NK-92 (cell line): ENCODE measurements around the gene NSFL1C.
"Not testable (repeated sequence)": the region's sequence is repeated elsewhere in the genome, so short reads cannot be mapped to it uniquely, and the experiment has no call there.

Source experiments
- DNase-seq: peaks from one replicate; lab custom pipeline; 2025; ENCODE audit not compliant: unreplicated experiment; lab: John Stamatoyannopoulos, UW

The NSFL1C gene

DNA sequence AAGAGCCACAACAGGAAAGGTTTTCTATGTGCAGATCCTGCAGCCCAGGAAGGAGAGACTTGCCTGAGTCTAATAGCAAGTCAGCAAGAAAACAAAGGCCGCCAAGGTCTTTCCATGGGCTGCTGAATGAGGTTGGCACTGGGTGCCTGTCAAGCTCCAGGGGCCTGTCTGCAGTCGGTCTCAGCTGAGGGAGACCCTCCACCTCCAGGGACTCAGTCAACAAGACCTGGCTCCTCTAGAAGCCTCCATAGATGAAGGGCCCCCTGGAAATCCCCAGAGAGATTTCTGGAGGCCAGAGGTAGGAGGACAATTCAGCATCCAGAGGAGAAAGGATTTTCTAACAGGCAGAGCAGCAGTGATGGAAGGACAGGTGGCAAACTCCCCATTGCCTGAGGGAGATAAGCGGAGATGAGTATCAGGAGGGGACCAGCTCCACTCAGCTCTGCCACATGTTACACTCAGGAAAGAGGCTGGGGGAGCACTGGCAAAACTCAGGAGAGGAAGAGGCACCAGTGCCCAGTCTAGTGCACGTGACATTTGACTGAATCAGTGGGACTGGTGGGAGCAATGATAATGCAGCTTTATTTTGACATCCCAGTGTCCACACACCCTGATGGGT, 40.3 kb downstream of the NSFL1C start:
- DNase-seq: no peak

DNA sequence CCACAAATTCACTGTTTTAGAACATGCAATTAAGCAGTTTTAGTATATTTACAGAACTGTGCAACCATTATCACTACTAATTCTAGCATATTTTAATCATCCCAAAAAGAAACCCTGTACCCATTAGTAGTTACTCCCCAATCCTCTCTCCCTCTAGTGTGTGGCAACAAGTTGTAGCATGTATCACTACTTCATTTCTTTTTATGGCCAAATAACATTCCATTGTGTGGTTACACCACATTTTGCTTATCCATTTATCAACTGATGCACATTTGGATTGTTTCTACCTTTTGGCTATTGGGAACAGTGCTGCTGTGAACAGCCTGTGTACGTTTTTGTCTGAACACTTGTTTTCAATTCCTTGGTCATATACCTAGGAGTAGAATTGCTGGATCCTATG, 42.3 kb downstream of the NSFL1C start:
- no peak for DNase-seq

DNA sequence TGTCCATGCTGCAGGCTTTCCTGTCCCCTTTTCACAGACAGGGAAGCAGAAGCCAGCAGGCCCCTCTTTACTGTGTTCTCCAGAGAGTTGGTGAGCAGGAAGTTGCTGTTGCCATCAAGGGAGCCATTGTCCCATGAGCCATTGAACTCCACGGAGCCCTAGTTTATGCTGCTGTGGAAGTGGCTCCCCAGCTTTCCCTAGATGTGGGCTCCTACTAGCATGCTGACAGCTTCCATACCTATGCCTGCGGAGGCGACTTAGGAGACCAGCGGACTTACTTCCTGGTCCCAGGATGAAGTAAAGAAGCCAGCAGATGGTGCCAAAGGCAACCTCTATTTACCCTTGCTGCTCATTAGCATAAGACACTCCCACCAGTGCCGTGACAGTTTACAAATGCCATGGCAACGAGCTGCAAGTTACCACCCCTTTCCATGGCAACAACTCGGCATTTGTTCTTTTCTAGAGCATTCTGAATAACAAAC, 43.0 kb downstream of the NSFL1C start:
- DNase-seq: no peak

DNA sequence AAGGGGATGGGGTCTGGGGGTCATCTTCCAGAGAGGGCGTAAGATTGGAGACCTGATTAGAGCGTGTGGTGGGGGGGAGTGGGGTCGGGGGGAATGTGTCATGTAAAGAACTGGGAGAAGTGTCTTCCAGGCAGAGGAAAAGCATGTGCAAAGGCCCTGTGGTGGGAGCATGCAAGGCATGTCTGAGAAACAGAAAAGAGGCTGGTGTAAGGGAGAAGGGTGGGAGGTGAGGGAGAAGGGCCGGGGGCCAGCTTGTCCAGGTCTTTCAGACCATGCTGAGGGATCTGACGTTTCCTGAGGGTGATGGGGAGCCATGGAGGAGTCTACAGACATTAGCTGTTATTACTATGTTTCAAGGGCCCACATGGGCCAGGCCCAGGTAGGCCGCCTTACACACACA, 43.4 kb downstream of the NSFL1C start:
- DNase-seq: no peak

- DNase-seq: no peak
Measured at GRCh38 chr20:1422753-1423152, 43.9 kb downstream of the NSFL1C start.

GRCh38 chr20:1420066-1420465, 46.6 kb downstream of the NSFL1C start:
- no peak for DNase-seq

- DNase-seq: no peak
Measured at GRCh38 chr20:1418350-1418749, 48.3 kb downstream of the NSFL1C start.

DNA sequence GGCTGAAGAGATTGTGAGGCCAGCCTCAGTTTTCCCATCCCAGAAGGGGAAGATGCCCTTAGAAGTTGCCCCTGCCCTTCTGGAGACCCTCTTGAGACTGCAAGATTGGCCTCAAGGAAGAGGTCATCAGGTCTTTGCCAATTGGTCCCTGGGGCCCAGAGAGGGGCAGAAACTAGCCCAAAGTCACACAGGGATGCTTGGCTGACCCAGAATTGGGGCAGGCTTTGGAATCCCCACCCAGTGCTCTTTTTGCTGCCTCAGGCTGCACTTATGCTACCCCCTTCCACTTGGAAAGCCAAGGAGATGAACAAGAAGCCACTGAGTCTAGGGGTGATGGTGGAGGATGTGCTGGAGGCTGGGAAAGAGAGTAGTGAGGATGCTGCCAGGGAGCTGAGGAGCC, 48.9 kb downstream of the NSFL1C start:
- DNase-seq: no peak

DNA sequence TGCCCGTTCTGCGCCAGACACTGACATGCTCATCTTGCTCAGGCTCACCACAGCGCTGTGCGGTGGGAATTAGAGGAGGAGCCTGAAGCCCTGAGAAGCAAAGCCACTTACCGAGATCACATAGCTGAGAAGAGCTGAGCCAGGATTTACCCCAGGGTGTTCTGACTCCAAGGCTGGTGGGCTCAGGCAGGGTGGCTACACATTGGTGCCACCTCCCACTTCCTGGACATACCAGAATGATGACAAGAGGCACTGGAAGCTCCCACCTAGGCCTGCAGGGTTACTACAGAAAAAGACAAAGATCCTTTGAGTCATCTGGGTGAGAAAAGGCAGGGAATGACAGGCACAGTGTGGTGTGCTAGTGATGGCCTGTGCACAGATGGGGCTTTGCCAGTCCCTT, 49.4 kb downstream of the NSFL1C start:
- DNase-seq: no peak

- no peak for DNase-seq
Measured at GRCh38 chr20:1415667-1416468, 50.8 kb downstream of the NSFL1C start.

- DNase-seq: no peak
Measured at GRCh38 chr20:1414982-1415381, 51.7 kb downstream of the NSFL1C start.

DNA sequence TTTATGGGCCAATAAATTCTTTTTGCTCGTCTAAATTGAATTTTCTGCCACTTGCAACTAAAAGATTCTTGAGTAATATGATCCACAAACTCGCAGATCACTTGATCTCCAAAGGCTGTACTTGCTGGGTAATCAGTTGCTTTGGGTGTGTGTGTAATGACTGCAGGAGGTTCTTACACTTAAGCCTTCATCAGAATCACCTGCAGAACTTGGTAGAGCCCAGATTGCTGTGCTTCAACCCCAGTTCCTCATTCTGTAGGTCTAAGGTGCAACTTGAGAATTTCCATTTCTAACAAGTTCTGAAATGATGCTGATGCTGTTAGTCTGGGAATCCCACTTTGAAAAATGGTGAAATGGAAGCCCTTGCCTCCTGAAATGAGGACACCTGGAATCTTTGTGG, 60.8 kb downstream of the NSFL1C start:
- DNase-seq: no peak

DNA sequence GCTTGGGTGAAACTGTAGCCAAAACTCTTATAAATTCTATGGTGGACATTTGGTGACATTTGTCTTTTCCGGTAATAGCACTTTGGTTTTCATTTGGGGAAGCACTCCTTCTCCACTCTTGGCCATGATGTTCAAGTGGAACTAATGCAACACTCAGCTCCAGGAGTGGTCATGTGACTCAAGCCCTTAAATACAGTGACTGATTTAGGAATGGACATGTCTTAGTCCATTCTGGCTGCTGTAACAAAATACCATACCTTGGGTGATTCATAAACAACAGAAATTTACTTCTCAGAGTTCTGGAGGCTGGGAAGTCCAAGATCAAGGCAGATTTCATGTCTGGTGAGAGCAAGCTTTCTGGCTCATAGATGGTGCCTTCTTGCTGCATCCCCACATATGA, 63.0 kb downstream of the NSFL1C start:
- no peak for DNase-seq

DNA sequence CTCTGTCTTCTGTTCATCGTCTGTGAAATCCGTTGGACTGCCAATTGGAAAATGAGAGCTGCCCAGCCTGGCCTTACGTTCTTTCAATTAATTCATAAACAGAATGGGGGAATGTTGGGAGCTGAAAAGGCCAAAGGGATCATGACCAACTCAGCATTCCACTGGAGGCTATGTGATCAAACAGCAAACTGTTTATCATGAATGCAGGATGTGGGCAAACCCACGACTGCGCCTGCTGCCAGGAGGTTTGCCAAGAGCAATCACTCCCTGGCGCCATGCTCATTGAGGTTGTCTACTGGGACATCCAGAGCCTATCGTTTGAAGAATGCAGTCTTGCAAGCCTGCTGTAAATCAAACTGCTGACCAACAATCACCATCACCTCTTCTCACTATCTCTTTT, 64.5 kb downstream of the NSFL1C start:
- DNase-seq: no peak

- no peak for DNase-seq
Measured at GRCh38 chr20:1401451-1401907, 65.2 kb downstream of the NSFL1C start.

DNA sequence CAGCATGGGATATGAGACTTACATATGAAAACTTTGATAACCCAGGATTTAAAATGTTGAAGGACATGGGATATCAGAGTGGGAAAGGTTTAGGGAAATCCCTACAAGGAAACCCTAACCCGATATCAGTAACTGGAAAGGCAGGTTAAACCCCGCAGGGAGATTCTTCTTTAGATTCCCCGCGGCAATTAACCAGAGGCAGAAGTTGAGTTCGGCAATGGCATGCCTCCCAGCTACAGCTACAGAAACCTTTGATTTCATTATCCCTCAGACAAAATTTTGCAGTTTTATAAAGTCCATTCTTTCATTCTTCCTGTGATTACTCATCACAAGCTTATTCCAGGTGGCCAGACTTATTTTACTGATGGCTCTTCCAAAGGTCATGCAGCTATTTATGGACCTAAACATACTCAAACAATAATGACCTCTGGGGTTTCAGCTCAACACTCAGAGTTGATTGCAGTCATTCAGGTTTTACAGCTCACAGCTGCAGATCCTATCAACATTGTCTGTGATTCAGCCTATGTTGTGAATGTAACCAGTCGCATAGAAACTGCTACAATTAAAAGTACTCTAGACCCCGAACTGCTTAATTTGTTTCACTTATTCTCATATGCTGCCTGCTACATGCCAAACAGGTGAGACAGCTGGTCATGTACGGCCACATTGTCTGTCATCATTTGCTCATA, 66.8 kb downstream of the NSFL1C start:
- not testable (repeated sequence) for DNase-seq

DNA sequence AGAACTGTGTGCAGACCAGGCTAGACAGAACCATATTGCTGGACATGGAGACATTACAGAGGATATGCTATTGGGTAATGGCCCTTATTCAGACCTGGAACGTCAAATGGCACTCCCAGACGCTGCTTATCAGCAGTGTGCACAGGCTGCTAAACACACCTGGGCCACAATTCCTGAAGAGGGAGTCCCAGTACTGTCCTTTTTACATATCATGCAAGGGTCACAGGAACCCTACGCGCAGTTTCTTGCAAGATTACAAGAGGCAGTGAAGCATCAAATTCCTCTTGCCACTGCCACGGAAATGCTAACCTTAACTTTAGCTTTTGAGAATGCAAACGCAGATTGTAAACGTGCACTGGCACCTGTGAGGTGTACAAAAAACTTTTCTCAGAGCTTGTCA, 68.5 kb downstream of the NSFL1C start:
- DNase-seq: not testable (repeated sequence)

GRCh38 chr20:1397710-1398109, 68.9 kb downstream of the NSFL1C start:
- DNase-seq: no peak

DNA sequence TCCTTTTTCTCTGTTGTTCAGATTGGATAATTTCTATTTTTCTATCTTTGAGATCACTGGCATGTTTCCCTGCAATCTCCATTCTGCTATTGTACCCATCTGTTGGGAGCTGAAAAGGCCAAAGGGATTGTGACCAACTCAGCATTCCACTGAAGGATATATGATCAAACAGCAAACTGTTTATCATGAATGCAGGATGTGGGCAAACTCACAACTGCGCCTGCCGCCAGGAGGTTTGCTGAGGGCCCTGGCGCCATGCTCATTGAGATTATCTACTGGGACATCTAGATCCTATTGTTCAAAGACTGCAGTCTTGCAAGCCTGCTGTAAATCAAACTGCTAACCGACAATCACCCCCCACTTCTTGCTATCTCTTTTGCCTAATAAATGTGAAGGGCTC, 69.9 kb downstream of the NSFL1C start:
- DNase-seq: no peak

DNA sequence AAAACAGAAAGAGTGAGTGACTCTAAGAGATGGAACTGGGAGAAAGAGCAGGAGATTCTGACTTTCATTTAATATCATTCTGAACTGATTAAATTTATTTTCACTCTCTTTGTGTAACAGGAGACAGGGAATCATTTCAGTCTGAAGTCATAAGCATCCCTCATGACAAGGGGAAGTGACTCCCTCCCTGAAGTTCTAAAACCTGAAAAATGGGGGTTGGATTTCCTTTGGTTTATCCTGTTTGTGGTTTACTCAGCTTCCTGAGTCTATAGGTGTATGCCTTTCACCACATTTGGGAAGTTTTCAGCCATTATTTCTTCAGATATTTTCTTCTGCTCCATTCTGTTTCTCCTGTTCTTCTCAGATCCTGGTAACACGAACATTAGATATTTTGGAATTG, 70.4 kb downstream of the NSFL1C start:
- DNase-seq: no peak

DNA sequence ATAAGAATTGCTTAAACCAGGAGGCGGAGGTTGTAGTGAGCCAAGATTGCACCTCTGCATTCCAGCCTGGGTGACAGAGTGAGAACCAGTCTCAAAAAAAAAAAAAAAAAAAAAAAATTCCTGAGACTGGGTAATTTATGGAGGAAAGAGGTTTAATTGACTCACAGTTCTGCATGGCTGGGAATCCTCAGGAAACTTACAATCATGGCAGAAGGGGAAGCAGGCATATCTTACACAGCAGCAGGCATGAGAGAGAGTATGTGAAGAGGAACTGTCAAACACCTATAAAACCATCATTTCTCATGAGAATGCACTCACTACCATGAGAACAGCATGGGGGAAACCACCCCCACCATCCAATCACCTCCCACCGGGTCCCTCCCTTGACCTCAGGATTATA, 72.0 kb downstream of the NSFL1C start:
- DNase-seq: no peak

GRCh38 chr20:1393507-1393882, 73.2 kb downstream of the NSFL1C start:
- no peak for DNase-seq
